Glomerular visceral epithelial cell (primary cell): ENCODE results near the gene CNTNAP2.

Experiments
- DNase-seq: peaks from one replicate; pipeline ENCODE4 v3.0.0-alpha.2; 2016; ENCODE audit errors: extremely low spot score

The CNTNAP2 gene

GRCh38 chr7:146772601-146773000 lies 656.0 kb downstream of the CNTNAP2 start:
- no peak for DNase-seq

- DNase-seq, result no peak
Observed at GRCh38 chr7:146773506-146773905, 656.9 kb downstream of the CNTNAP2 start.

GRCh38 chr7:146781352-146782116 lies 664.9 kb downstream of the CNTNAP2 start:
- DNase-seq, result no peak

GRCh38 chr7:146787266-146787665 lies 670.7 kb downstream of the CNTNAP2 start:
- no peak for DNase-seq

GRCh38 chr7:146788008-146788407 lies 671.4 kb downstream of the CNTNAP2 start:
- no peak for DNase-seq

GRCh38 chr7:146791344-146792285 lies 675.0 kb downstream of the CNTNAP2 start:
- no peak for DNase-seq

GRCh38 chr7:146804620-146805019 lies 688.0 kb downstream of the CNTNAP2 start:
- no peak for DNase-seq

GRCh38 chr7:146805082-146805481 lies 688.5 kb downstream of the CNTNAP2 start:
- no peak for DNase-seq

- DNase-seq, result no peak
Observed at GRCh38 chr7:146826329-146826728, 709.7 kb downstream of the CNTNAP2 start.

GRCh38 chr7:146830686-146831085 lies 714.1 kb downstream of the CNTNAP2 start:
- DNase-seq, result no peak

- DNase-seq, result no peak
Observed at GRCh38 chr7:146831875-146832274, 715.3 kb downstream of the CNTNAP2 start.

- no peak for DNase-seq
Observed at GRCh38 chr7:146844405-146844804, 727.8 kb downstream of the CNTNAP2 start.

GRCh38 chr7:146858690-146859089 lies 742.1 kb downstream of the CNTNAP2 start:
- no peak for DNase-seq

- DNase-seq, result no peak
Observed at GRCh38 chr7:146861701-146862100, 745.1 kb downstream of the CNTNAP2 start.

GRCh38 chr7:146862415-146862814 lies 745.8 kb downstream of the CNTNAP2 start:
- DNase-seq, result no peak

GRCh38 chr7:146864644-146865043 lies 748.0 kb downstream of the CNTNAP2 start:
- no peak for DNase-seq

- no peak for DNase-seq
Observed at GRCh38 chr7:146865696-146866095, 749.1 kb downstream of the CNTNAP2 start.

- DNase-seq, result no peak
Observed at GRCh38 chr7:146874722-146875121, 758.1 kb downstream of the CNTNAP2 start.

GRCh38 chr7:146875237-146875785 lies 758.7 kb downstream of the CNTNAP2 start:
- DNase-seq, result no peak

GRCh38 chr7:146875981-146876380 lies 759.4 kb downstream of the CNTNAP2 start:
- DNase-seq, result no peak

- DNase-seq, result no peak
Observed at GRCh38 chr7:146876411-146876810, 759.8 kb downstream of the CNTNAP2 start.

- DNase-seq, result no peak
Observed at GRCh38 chr7:146878901-146879300, 762.3 kb downstream of the CNTNAP2 start.
